ENCODE results near the gene TRIM62.
"Not testable (repeated sequence)": the region's sequence is repeated elsewhere in the genome, so short reads cannot be mapped to it uniquely, and the experiment has no call there.

DNA sequence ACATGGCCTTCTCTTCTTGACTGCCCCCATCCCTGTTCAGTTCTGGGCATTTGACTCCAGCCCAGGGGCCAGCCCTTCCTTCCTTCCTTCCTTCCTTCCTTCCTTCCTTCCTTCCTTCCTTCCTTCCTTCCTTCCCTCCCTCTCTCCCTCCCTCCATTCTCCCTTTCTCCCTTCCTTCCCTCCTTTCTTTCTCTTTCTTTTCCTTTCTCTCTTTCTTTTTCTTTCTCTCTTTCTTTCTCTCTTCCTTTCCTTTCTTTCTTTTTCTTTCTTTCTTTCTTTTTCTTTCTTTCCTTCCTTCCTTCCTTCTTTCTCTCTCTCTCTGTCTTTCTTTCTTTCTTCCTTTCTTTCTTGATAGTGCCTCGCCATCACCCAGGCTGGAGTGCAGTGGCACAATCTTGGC is 45.8 kb downstream of the TRIM62 start:
- TF ChIP-seq CTCF, POLR2A (IDR thresholded peaks at IDR 0.05): not testable (repeated sequence)
